ENCODE data around the gene IARS2. TPM values are rescaled to one million over a fixed set of nuclear protein-coding genes. Genes with fewer than 3 reads are reported as not detected.
"Not testable (repeated sequence)": the region's sequence is repeated elsewhere in the genome, so short reads cannot be mapped to it uniquely, and the experiment has no call there.

The IARS2 gene
- 157 and 158 TPM in 2 replicates for total RNA-seq (2014; rRNA removed; shearing (Covaris generic))
- 94.9 and 118 TPM in 2 replicates for polyA plus RNA-seq (2015; cell fraction: cytosol; rRNA removed)
- polyA plus RNA-seq (2015; cell fraction: nucleus; rRNA removed): 27.6 and 47.7 TPM in 2 replicates

DNA sequence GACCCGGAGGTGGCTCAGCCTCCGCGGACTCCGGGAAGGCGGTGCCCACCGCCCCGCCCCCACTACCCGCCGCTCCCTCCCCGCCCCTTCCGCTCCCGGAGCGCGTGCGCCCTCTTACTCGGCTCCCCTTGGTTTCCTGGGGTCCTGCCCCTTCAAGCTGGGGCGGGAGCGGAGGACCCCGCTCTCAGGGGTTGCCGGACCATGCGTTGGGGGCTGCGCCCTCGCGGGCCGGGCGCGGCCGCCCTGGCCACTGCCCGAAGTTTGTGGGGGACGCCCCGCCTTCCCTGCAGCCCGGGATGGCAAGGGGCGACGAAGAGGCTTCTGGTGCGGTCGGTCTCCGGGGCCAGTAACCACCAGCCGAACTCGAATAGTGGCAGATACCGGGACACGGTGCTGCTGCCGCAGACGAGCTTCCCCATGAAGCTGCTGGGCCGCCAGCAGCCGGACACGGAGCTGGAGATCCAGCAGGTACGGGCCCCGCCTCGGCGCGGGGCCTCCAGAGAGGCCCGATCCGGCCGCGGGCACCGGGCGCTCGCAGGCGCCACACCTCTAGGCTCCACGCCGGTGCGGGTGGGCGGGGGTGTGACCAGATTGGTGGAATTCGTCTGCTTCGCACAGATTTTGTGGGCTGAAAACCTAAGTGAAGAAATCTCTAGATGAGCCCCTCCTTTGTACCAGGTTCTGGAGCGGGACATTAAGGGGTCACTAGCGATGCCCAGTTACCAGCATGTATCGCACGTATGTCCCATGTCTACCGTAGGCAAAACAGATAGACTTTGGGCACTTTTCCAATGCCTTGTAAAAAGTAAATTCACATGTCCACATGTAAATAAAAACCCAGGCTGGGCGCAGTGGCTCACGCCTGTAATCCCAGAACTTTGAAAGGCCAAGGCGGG, at the start of gene IARS2:
IARS2 (plus strand) TSS at position 117 of the 896 bp plus-strand sequence; CDS start at position 202, 85 bp downstream.
- in situ Hi-C loops (cut with HindIII; ENCODE audit: low pct_unique_long_range_greater_than_20kb, low sequenced_read_pairs): no loop called here
- peak; percentile 85 for DNase-seq (ENCODE audit: low read depth, low spot score)

DNA sequence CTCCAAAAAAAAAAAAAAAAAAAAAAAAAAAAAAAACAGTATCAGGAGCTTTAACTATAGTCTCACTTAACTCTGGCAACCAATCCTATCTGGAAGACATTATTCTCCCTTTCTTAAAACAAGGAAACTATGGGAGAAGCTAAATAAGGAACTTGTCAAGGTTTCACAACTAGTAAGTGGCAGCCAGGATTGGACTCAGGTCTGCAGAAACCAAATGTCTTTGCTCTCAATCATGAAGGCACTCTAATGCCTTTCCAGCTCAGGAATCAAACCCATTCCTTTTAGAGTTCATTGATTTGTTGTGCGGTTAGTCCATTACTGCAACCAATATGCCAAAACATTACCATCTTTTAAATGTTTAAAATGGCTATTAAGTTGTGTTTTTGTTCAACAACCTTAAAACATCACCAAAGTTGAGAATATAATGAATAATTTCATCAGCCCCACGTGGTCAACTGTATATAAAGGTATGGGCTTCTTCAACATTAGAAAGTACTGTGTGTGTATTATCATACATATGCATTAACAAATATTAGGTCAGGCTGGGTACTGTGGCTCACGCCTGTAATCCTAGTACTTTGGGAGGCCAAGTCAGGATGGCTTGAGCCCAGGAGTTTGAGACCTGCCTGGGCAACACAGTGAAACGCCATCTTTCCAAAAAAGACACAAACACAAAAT, 49.1 kb upstream of the IARS2 start:
- DNase-seq (ENCODE audit: low read depth, low spot score): no peak
- in situ Hi-C loops (cut with HindIII; ENCODE audit: low pct_unique_long_range_greater_than_20kb, low sequenced_read_pairs): no loop called here

DNA sequence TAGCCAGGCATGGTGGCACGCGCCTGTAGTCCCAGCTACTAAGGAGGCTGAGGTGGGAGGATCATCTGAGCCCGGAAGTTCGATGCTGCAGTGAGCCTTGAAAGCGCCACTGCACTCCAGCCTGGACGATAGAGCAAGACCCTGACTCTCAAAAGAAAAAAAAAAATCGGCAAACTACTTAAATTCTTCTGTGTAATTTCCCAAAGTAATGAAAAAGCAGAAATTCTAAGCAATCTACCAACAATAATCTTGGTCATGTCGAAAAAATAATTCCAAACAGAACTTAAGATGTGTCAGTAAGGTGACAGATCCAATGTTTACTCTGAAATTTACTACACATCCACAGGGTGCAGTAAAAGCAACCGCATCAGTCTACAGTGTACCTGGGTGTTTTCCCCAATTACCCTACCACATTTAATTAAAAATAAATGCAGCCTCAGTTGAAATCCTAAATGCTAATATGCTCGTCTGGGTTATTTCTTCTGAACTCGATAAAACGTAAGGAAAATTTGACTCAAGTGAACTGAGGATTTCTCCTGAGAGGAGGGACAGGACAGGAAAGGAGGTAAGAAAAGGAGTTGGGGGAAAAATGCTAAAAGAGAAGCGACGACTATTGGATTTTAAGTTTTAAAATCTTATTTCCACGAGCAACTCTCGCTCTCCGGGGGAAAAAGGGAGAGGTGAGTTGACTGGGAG, 48.4 kb upstream of the IARS2 start:
- DNase-seq (ENCODE audit: low read depth, low spot score): peak; percentile 24

DNA sequence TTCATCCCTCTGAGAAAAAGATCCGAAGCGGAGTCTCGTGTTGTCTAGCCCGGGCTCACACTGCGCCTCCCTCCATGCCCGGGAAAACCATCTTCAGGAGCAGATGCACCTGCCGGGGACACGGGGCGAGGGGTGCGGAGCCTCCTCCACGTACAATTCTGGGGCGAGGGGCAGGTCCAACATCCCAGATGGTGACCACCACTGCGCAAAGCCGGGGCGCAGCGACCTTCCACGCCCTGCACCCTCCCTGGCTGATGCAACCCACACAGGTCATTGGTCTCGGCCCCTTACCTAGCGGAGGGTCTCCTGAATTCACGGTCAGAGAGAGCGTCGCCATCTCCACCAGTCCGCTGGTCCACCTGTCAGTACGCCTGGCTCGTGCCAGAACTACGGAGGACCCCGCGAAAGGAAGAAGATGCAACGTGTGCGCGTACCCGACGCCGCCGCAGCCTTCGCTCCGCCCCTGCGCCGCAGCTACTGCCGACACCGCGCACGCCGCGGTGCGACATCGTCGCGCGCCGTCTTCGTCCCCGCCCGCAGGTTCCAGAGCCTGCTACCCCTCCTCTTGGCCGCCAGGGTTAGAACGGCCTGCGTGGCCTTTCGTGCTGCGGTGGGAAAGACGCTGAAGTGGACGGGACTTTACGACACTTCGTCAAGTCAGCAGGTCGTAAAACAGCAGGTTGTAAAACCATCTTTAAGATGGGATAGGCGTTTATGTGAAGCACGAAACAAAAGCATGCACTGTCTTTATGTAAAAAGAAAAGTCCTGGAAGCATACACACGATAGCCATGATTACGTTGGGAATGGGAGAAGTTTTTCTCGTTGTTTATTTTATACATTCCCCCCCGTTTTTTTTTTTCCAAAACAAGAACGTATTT, 47.6 kb upstream of the IARS2 start, which contains the start of gene EPRS1:
EPRS1 (minus strand) TSS at position 454 of the 879 bp plus-strand sequence; CDS start at position 337, 117 bp downstream.
- DNase-seq (ENCODE audit: low read depth, low spot score): peak; percentile 98
- in situ Hi-C loops (cut with HindIII; ENCODE audit: low pct_unique_long_range_greater_than_20kb, low sequenced_read_pairs): no loop called here

More for the DNA sequence above, 48.4 kb upstream of the IARS2 start:
- in situ Hi-C loops (cut with HindIII; ENCODE audit: low pct_unique_long_range_greater_than_20kb, low sequenced_read_pairs): no loop called here

DNA sequence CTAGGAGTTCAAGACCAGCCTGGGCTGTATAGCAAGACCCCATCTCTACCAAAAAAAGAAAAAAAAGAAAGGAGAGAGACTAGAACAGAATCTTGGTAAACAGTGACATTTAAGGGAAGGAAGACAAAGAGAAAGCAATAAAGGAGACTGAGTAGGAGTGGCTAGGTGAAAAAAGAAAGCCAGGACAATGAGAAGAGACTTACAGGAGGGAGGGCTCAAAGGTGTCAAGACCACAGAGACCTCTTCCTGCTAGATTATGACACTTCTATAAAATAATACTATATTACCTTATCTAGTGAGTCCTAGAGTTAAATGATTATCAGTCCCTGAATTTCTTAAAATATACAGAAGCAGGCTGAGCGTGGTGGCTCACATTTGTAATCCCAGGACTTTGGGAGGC, 37.6 kb upstream of the IARS2 start:
- in situ Hi-C loops (cut with HindIII; ENCODE audit: low pct_unique_long_range_greater_than_20kb, low sequenced_read_pairs): no loop called here

DNA sequence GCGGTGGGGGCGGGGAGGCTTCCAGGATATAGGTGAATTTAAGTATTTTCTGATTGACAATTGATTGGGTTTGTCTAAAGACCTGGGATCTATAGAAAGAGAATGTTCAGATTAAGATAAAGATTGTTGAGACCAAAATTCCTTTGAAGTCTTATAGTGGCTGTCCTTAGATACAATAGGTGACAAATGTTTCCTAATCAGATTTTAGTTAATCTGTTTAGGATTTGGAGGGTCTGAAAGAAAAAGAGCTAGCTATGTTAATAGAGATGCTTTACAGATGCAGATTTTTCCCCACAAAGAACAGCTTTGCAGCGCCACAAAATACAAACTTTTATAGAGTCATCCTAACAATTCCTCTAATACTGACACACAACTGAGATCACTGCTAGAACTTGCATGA, 33.1 kb upstream of the IARS2 start:
- in situ Hi-C loops (cut with HindIII; ENCODE audit: low pct_unique_long_range_greater_than_20kb, low sequenced_read_pairs): no loop called here
- no peak for DNase-seq (ENCODE audit: low read depth, low spot score)

More for the DNA sequence above, 37.6 kb upstream of the IARS2 start:
- DNase-seq (ENCODE audit: low read depth, low spot score): no peak

DNA sequence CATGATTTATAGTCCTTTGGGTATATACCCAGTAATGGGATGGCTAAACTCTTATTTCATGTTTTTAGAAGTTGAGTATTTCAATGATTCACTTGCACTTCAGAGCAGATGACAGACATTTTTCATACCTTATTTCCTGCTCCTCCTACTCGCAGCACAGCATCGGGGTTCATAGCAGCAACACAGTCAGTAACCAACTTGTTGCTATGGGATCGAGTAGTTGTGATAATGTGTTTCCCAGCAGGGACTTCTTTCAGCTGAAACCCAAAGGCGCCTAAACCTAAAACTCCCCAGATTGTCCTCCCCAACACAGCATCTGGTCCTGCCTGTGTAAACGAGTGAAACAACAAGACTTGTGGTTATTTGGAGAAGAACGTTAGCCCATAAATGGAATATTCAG, 31.3 kb upstream of the IARS2 start:
- DNase-seq (ENCODE audit: low read depth, low spot score): no peak
- in situ Hi-C loops (cut with HindIII; ENCODE audit: low pct_unique_long_range_greater_than_20kb, low sequenced_read_pairs): no loop called here

DNA sequence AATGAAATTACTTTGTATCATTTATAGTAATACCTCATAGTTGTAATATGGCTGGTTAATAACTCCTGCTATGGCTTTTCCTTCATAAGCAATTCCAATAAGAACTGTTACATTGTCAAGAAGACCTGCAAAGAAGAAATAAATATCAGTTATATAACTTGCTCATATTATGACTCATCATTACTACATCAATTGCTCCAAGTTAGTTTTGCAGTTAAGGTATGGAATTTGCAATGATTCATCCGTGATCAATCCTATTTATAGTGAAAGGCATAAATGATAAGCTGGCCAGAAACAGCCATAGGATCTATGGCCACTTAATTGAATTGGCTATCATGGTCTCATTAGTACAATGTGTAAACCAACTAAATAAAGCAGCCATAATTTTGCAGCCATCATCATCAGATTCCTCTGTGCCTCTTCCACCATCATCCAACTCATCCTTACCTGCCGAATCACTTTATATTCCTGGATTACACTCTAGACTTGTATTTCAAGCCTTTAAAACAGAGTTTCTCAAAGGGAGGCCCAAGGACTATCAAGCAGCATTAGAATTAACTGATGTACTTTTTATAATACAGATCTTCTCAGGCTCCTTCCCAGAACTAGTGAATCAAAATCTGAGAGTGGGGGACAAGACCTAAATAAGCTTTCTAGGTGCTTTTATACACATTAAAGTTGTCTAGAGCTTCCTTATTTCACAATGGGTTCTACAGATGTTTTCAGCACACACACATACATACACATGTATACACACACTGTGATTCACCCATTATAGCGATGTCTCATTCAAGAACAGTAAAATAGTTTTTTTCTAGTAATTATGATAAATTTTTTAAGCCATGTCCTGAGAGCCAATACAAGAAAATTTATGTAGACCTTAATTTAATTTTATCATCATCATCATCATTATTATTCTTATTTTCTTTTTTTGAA, 26.4 kb upstream of the IARS2 start:
- in situ Hi-C loops (cut with HindIII; ENCODE audit: low pct_unique_long_range_greater_than_20kb, low sequenced_read_pairs): no loop called here

DNA sequence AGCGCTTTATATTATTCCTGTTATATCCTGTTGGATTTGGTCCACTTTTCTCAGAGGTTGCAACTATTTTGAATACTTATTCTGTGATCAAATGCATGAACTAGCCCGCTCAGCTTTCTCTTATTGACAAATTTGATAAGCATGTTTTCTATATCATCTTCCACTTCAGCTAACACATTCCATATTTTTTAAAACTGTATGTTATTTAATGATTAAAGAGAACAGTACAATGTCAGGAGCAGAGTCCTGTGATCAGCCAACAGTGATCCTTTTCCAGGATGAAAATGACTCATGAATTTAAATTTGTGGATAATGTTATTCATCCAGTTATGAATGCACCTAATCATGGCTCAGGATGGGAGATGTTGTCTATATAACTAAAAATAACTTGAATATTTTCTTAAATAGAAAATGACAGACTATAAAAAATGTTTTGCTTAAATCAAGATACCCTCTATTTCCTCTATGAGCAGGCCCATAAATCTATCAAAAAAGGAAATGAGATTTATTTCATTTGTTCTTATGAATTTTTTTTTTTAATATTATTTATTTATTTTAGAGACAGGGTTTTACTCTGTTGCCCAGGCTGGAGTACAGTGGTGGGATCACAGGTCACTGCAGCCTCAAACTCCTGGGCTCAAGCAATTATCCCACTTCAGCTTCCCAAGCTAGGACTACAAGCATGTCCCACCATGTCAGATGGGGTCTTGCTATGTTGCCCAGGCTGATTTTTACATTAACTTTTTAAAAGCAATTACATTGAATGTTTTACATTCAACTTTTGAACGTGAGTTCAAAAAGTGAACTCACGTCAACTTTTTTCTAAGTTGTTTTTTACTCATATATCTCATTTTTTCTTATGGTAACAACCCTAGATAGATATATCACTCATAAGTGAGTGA, 16.8 kb upstream of the IARS2 start:
- in situ Hi-C loops (cut with HindIII; ENCODE audit: low pct_unique_long_range_greater_than_20kb, low sequenced_read_pairs): no loop called here
- peak; percentile 10 for DNase-seq (ENCODE audit: low read depth, low spot score)

More for the DNA sequence above, 26.4 kb upstream of the IARS2 start:
- DNase-seq (ENCODE audit: low read depth, low spot score): no peak

DNA sequence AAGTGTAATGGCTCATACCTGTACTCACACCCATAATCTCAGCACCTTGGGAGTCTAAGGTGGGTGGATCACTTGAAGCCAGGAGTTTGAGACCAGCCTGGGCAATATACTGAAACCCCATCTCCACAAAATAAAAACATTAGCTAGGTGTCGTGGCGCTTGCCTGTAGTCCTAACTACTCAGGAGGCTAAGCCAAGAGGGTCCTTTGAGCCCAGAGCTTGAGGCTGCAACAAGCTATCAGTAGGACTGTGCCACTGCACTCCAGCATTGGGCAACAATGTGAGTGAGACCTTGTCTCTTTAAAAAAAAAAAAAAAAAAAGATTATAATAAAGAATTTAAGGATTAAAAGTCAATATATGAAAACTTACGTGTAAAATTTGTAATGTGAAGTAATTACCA, 16.0 kb upstream of the IARS2 start:
- no peak for DNase-seq (ENCODE audit: low read depth, low spot score)
- in situ Hi-C loops (cut with HindIII; ENCODE audit: low pct_unique_long_range_greater_than_20kb, low sequenced_read_pairs): no loop called here

DNA sequence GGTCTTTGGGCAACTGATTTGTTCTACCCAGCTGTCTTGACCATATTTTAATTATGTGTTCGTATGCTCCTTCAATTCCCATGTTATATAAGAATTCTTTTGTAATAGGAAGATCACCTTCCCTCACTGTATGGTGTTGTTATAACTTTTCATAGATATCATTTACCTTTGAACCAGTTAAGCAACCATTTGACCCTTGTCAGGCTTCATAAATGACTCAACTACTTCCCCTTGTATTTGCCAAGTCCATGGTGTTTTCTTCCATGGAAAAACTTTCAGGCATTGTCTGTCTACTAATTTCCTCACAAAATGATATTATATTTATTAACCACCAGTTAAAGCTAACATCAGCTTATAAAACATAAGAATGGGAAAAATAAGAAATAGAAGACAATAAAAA, 9.5 kb upstream of the IARS2 start:
- no peak for DNase-seq (ENCODE audit: low read depth, low spot score)
- in situ Hi-C loops (cut with HindIII; ENCODE audit: low pct_unique_long_range_greater_than_20kb, low sequenced_read_pairs): no loop called here

DNA sequence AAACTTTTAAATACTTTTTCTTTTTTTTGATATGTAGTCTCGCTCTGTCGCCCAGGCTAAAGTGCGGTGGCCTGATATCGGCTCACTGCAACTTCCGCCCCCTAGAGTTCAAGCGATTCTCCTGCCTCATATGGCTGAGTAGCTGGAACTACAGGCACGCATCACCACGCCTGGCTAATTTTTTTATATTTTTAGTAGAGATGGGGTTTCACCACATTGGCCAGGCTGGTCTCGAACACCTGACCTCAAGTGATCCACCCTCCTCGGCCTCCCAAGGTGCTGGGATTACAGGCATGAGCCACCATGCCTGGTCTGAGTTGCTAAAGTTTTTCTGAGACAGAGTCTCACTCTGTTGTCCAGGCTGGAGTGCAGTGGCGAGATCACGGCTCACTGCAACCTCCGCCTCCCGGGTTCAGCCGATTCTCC, 7.7 kb upstream of the IARS2 start:
- peak; percentile 66 for DNase-seq (ENCODE audit: low read depth, low spot score)
- in situ Hi-C loops (cut with HindIII; ENCODE audit: low pct_unique_long_range_greater_than_20kb, low sequenced_read_pairs): not testable (repeated sequence)

DNA sequence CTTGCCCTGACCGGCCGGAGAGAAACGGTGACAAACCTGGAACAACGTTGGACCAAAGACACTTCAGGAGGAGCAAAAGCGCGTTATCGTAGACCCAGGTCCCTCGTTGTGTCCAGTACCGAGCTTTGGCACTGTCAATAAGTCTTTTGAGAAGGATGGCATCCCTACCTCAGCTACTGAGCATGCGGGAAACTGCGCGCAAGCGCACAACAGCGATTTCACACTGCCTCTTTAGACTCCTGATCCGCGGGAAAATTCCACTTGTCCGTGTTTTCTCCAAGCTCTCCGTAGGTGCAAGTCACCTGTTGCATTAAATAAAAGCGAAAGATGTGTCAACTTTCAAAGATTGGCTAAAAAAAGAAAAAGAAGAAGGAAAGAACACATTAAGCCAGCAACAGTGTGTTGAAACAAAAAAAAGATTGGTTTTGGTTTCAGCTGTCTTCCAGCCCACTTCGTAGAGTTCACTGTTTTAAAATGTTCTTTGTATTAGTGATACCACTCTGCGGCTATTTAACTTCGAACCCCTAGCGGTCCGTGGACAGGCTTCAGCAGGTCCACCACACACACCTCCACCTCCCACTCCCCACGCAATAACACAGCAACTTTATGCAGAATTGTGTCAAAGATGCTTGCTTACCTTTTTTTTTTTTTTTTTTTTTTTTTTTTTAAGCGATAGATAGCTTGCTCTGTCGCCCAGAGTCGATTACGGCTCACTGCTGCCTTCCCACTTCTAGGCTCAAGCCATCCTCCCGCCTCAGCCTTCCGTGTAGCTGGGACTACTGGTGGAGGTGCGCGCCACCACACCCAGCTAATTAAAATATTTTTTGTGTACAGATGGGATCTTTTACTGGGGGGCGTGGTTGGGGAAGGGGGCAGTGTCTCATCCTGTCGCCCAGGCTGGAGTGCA, 4.0 kb upstream of the IARS2 start, which contains the start of gene BPNT1:
BPNT1 (minus strand) TSS at position 139 of the 907 bp plus-strand sequence. CDS start 9,942 bp downstream, outside the sequence.
- in situ Hi-C loops (cut with HindIII; ENCODE audit: low pct_unique_long_range_greater_than_20kb, low sequenced_read_pairs): no loop called here
- DNase-seq (ENCODE audit: low read depth, low spot score): peak; percentile 95

DNA sequence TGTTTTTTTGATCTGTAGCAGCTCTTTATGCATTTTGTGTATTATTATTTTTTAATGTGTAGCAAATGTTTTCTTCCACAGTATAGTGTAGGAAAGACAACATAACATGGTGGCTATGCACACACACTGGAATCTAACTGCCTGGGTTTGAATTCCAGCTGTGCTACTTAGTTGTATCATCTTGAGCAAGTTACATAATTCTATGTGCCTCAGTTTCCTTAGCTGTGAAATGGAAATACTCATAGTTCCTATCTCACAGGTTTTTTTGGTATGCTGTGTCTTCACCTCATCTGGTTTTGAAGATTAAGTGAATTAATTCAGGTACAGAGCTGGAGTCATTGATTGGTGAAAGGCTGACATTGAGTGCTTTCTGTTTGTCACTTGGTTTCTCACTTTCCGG, 1.2 kb upstream of the IARS2 start:
- in situ Hi-C loops (cut with HindIII; ENCODE audit: low pct_unique_long_range_greater_than_20kb, low sequenced_read_pairs): no loop called here
- DNase-seq (ENCODE audit: low read depth, low spot score): no peak
